ENCODE data around the gene FGF14.

FGF14 gene

GRCh38 chr13:101970341-101970740, 431.5 kb downstream of the FGF14 start:
- no peaks in the 10 kb centered on the region for H3K27me3 ChIP-seq (replicated peaks; ENCODE audit: control insufficient read depth, insufficient read depth, low read length, poor library complexity, severe bottlenecking)
- H3K4me1 ChIP-seq (ENCODE audit: control insufficient read depth, insufficient read depth, low read length, poor library complexity, severe bottlenecking) = no peaks in the 10 kb centered on the region
- DNase-seq = no peak
- H3K27ac ChIP-seq (ENCODE audit: insufficient read depth, low read length, poor library complexity, severe bottlenecking) = no peak overlapping the region
- H3K4me3 ChIP-seq (ENCODE audit: insufficient read depth, low read depth, low read length, poor library complexity, severe bottlenecking) = no peak overlapping the region
- no peaks in the 10 kb centered on the region for H3K9me3 ChIP-seq (ENCODE audit: control insufficient read depth, low read length)
- H3K36me3 ChIP-seq (ENCODE audit: control insufficient read depth, insufficient read depth, low read length) = no peaks in the 10 kb centered on the region

DNA sequence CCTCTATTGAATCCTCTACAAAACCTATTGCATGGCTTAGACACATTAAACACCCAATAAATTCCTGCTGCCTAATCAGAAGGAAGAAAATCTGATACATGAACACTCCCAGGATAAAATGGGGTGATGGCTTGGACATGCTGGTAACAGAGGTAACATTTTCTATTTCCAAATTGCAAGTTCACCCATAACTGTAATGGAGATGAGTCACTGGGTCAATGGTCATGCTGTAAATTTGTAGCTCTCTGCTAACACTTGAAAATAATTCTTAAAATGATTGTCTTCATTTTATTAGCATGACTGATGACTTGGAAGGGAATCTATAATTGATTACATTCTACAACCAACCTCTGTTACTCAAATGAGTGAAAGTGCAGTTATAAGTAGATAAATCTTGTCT, 434.1 kb downstream of the FGF14 start:
- Histone ChIP-seq H3K4me3 (ENCODE audit: insufficient read depth, low read depth, low read length, poor library complexity, severe bottlenecking) (no peak overlapping the region), H3K27me3 (replicated peaks; ENCODE audit: control insufficient read depth, insufficient read depth, low read length, poor library complexity, severe bottlenecking) (no peaks in the 10 kb centered on the region), H3K36me3 (ENCODE audit: control insufficient read depth, insufficient read depth, low read length) (no peaks in the 10 kb centered on the region), H3K9me3 (ENCODE audit: control insufficient read depth, low read length) (no peaks in the 10 kb centered on the region), H3K27ac (ENCODE audit: insufficient read depth, low read length, poor library complexity, severe bottlenecking) (no peak overlapping the region), H3K4me1 (ENCODE audit: control insufficient read depth, insufficient read depth, low read length, poor library complexity, severe bottlenecking) (no peaks in the 10 kb centered on the region)
- DNase-seq = no peak

GRCh38 chr13:101967216-101967615, 434.6 kb downstream of the FGF14 start:
- Histone ChIP-seq H3K4me3 (ENCODE audit: insufficient read depth, low read depth, low read length, poor library complexity, severe bottlenecking) (no peak overlapping the region), H3K27me3 (replicated peaks; ENCODE audit: control insufficient read depth, insufficient read depth, low read length, poor library complexity, severe bottlenecking) (no peaks in the 10 kb centered on the region), H3K4me1 (ENCODE audit: control insufficient read depth, insufficient read depth, low read length, poor library complexity, severe bottlenecking) (no peaks in the 10 kb centered on the region), H3K27ac (ENCODE audit: insufficient read depth, low read length, poor library complexity, severe bottlenecking) (no peak overlapping the region), H3K9me3 (ENCODE audit: control insufficient read depth, low read length) (no peaks in the 10 kb centered on the region), H3K36me3 (ENCODE audit: control insufficient read depth, insufficient read depth, low read length) (no peaks in the 10 kb centered on the region)
- DNase-seq = no peak

DNA sequence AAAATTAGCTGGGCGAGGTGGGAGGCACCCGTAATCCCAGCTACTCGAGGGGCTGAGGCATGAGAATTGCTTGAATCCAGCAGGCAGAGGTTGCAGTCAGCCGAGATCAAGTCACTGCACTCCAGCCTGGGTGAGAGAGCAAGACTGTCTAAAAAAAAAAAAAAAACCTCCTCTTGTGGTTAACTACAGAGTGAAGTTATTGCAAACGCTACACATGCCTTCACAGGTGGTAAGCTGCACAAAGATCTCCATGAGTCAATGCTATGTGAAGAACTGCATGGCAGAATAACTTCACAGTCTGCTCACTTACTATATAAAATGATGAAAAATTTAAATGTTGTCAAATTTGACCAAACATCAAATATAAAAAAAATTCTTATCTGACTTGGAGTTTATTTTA, 436.8 kb downstream of the FGF14 start:
- H3K27me3 ChIP-seq (replicated peaks; ENCODE audit: control insufficient read depth, insufficient read depth, low read length, poor library complexity, severe bottlenecking) = no peaks in the 10 kb centered on the region
- DNase-seq = no peak
- no peaks in the 10 kb centered on the region for H3K9me3 ChIP-seq (ENCODE audit: control insufficient read depth, low read length)
- no peak overlapping the region for H3K27ac ChIP-seq (ENCODE audit: insufficient read depth, low read length, poor library complexity, severe bottlenecking)
- no peaks in the 10 kb centered on the region for H3K4me1 ChIP-seq (ENCODE audit: control insufficient read depth, insufficient read depth, low read length, poor library complexity, severe bottlenecking)
- no peaks in the 10 kb centered on the region for H3K36me3 ChIP-seq (ENCODE audit: control insufficient read depth, insufficient read depth, low read length)
- H3K4me3 ChIP-seq (ENCODE audit: insufficient read depth, low read depth, low read length, poor library complexity, severe bottlenecking) = no peak overlapping the region

- no peak overlapping the region for H3K4me3 ChIP-seq (ENCODE audit: insufficient read depth, low read depth, low read length, poor library complexity, severe bottlenecking)
Observed at GRCh38 chr13:101959016-101959415, 442.8 kb downstream of the FGF14 start.

GRCh38 chr13:101955764-101956163, 446.1 kb downstream of the FGF14 start:
- Histone ChIP-seq H3K36me3 (ENCODE audit: control insufficient read depth, insufficient read depth, low read length) (no peaks in the 10 kb centered on the region), H3K9me3 (ENCODE audit: control insufficient read depth, low read length) (no peaks in the 10 kb centered on the region), H3K27me3 (replicated peaks; ENCODE audit: control insufficient read depth, insufficient read depth, low read length, poor library complexity, severe bottlenecking) (no peaks in the 10 kb centered on the region), H3K4me3 (ENCODE audit: insufficient read depth, low read depth, low read length, poor library complexity, severe bottlenecking) (no peak overlapping the region), H3K27ac (ENCODE audit: insufficient read depth, low read length, poor library complexity, severe bottlenecking) (no peak overlapping the region), H3K4me1 (ENCODE audit: control insufficient read depth, insufficient read depth, low read length, poor library complexity, severe bottlenecking) (no peaks in the 10 kb centered on the region)
- DNase-seq = no peak

More at GRCh38 chr13:101959016-101959415, 442.8 kb downstream of the FGF14 start:
- Histone ChIP-seq H3K27me3 (replicated peaks; ENCODE audit: control insufficient read depth, insufficient read depth, low read length, poor library complexity, severe bottlenecking) (no peaks in the 10 kb centered on the region), H3K4me1 (ENCODE audit: control insufficient read depth, insufficient read depth, low read length, poor library complexity, severe bottlenecking) (no peaks in the 10 kb centered on the region), H3K27ac (ENCODE audit: insufficient read depth, low read length, poor library complexity, severe bottlenecking) (no peak overlapping the region), H3K36me3 (ENCODE audit: control insufficient read depth, insufficient read depth, low read length) (no peaks in the 10 kb centered on the region), H3K9me3 (ENCODE audit: control insufficient read depth, low read length) (no peaks in the 10 kb centered on the region)
- DNase-seq = no peak

GRCh38 chr13:101951114-101951513, 450.7 kb downstream of the FGF14 start:
- H3K4me1 ChIP-seq (ENCODE audit: control insufficient read depth, insufficient read depth, low read length, poor library complexity, severe bottlenecking) = no peaks in the 10 kb centered on the region
- DNase-seq = no peak
- H3K27me3 ChIP-seq (replicated peaks; ENCODE audit: control insufficient read depth, insufficient read depth, low read length, poor library complexity, severe bottlenecking) = no peaks in the 10 kb centered on the region

DNA sequence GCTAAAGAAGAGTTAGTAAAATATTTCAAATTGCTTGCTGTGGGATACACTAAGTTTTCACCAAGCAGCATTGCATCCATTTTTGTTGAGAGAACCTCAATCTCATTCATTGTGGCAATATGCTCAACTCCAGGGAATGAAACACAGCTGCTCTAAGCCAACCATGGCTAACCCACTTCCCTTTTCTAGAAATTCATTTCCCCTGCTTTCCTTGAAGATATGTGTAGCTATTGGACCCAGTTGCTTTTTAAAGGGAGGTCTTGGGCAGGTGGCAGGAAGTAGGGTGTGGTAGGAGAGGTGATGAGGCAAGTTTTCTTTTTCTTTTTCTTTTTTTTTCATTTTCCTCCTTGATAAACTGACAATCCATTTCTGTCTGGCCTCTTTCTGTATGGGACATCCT, 452.2 kb downstream of the FGF14 start:
- Histone ChIP-seq H3K36me3 (ENCODE audit: control insufficient read depth, insufficient read depth, low read length) (no peaks in the 10 kb centered on the region), H3K4me3 (ENCODE audit: insufficient read depth, low read depth, low read length, poor library complexity, severe bottlenecking) (no peak overlapping the region), H3K4me1 (ENCODE audit: control insufficient read depth, insufficient read depth, low read length, poor library complexity, severe bottlenecking) (no peaks in the 10 kb centered on the region), H3K27me3 (replicated peaks; ENCODE audit: control insufficient read depth, insufficient read depth, low read length, poor library complexity, severe bottlenecking) (no peaks in the 10 kb centered on the region), H3K9me3 (ENCODE audit: control insufficient read depth, low read length) (no peaks in the 10 kb centered on the region), H3K27ac (ENCODE audit: insufficient read depth, low read length, poor library complexity, severe bottlenecking) (no peak overlapping the region)
- DNase-seq = no peak

More at GRCh38 chr13:101951114-101951513, 450.7 kb downstream of the FGF14 start:
- no peaks in the 10 kb centered on the region for H3K36me3 ChIP-seq (ENCODE audit: control insufficient read depth, insufficient read depth, low read length)
- no peak overlapping the region for H3K27ac ChIP-seq (ENCODE audit: insufficient read depth, low read length, poor library complexity, severe bottlenecking)
- no peak overlapping the region for H3K4me3 ChIP-seq (ENCODE audit: insufficient read depth, low read depth, low read length, poor library complexity, severe bottlenecking)
- no peaks in the 10 kb centered on the region for H3K9me3 ChIP-seq (ENCODE audit: control insufficient read depth, low read length)

GRCh38 chr13:101946401-101946800, 455.4 kb downstream of the FGF14 start:
- H3K4me1 ChIP-seq (ENCODE audit: control insufficient read depth, insufficient read depth, low read length, poor library complexity, severe bottlenecking) = no peaks in the 10 kb centered on the region

DNA sequence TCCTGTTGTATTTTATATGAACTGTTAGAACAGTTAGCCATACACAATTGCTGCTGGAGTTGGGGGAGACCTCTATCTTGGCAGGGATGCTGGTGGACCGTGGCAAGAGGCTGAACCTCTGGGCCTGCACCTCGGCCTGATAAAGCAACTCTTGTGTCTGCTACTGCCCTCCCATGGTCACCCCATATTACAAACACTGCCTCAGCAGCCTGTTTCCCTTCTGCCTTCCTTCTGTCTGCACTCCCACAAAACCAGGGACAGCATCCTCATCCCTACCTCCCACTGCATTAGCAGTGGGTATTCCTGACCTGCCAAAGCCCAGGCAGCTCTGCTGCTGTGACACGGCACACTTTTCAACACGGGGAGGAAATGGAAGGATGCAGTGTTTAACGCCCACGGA, 456.4 kb downstream of the FGF14 start:
- no peak overlapping the region for H3K4me3 ChIP-seq (ENCODE audit: insufficient read depth, low read depth, low read length, poor library complexity, severe bottlenecking)
- no peak for DNase-seq
- no peaks in the 10 kb centered on the region for H3K4me1 ChIP-seq (ENCODE audit: control insufficient read depth, insufficient read depth, low read length, poor library complexity, severe bottlenecking)
- no peak overlapping the region for H3K27ac ChIP-seq (ENCODE audit: insufficient read depth, low read length, poor library complexity, severe bottlenecking)
- H3K27me3 ChIP-seq (replicated peaks; ENCODE audit: control insufficient read depth, insufficient read depth, low read length, poor library complexity, severe bottlenecking) = no peaks in the 10 kb centered on the region
- no peaks in the 10 kb centered on the region for H3K9me3 ChIP-seq (ENCODE audit: control insufficient read depth, low read length)
- no peaks in the 10 kb centered on the region for H3K36me3 ChIP-seq (ENCODE audit: control insufficient read depth, insufficient read depth, low read length)

More at GRCh38 chr13:101946401-101946800, 455.4 kb downstream of the FGF14 start:
- DNase-seq = no peak
- Histone ChIP-seq H3K27ac (ENCODE audit: insufficient read depth, low read length, poor library complexity, severe bottlenecking) (no peak overlapping the region), H3K4me3 (ENCODE audit: insufficient read depth, low read depth, low read length, poor library complexity, severe bottlenecking) (no peak overlapping the region), H3K9me3 (ENCODE audit: control insufficient read depth, low read length) (no peaks in the 10 kb centered on the region), H3K27me3 (replicated peaks; ENCODE audit: control insufficient read depth, insufficient read depth, low read length, poor library complexity, severe bottlenecking) (no peaks in the 10 kb centered on the region), H3K36me3 (ENCODE audit: control insufficient read depth, insufficient read depth, low read length) (no peaks in the 10 kb centered on the region)

GRCh38 chr13:101944521-101944920, 457.3 kb downstream of the FGF14 start:
- Histone ChIP-seq H3K36me3 (ENCODE audit: control insufficient read depth, insufficient read depth, low read length) (no peaks in the 10 kb centered on the region), H3K9me3 (ENCODE audit: control insufficient read depth, low read length) (no peaks in the 10 kb centered on the region)
- DNase-seq = no peak

More at GRCh38 chr13:101944521-101944920, 457.3 kb downstream of the FGF14 start:
- H3K27ac ChIP-seq (ENCODE audit: insufficient read depth, low read length, poor library complexity, severe bottlenecking) = no peak overlapping the region
- no peaks in the 10 kb centered on the region for H3K27me3 ChIP-seq (replicated peaks; ENCODE audit: control insufficient read depth, insufficient read depth, low read length, poor library complexity, severe bottlenecking)
- H3K4me3 ChIP-seq (ENCODE audit: insufficient read depth, low read depth, low read length, poor library complexity, severe bottlenecking) = no peak overlapping the region
- H3K4me1 ChIP-seq (ENCODE audit: control insufficient read depth, insufficient read depth, low read length, poor library complexity, severe bottlenecking) = no peaks in the 10 kb centered on the region

Measured in effector memory CD4-positive, alpha-beta T cell (primary cell).